Measurements from ENCODE around the gene HACD4.

Gene HACD4

DNA sequence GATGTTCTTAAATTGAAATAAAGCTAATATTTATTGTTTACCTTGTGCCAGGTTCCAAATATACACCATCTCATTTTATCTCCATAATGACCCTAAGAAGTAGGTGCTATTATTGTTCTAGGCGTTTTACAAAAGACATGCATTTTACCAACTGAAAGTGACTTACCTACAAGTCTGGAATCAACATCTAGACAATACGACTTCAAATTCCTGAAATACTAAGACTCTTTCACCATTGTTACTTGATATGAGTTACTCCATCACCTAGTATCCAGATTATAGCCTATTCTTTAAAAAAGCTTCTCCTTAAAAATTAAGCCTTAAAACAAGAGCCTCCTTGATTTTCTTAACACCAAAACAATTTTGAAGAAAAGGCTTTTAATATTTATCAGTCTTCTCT is 13.3 kb downstream of the HACD4 start:
- TF ChIP-seq, protein P1, sequence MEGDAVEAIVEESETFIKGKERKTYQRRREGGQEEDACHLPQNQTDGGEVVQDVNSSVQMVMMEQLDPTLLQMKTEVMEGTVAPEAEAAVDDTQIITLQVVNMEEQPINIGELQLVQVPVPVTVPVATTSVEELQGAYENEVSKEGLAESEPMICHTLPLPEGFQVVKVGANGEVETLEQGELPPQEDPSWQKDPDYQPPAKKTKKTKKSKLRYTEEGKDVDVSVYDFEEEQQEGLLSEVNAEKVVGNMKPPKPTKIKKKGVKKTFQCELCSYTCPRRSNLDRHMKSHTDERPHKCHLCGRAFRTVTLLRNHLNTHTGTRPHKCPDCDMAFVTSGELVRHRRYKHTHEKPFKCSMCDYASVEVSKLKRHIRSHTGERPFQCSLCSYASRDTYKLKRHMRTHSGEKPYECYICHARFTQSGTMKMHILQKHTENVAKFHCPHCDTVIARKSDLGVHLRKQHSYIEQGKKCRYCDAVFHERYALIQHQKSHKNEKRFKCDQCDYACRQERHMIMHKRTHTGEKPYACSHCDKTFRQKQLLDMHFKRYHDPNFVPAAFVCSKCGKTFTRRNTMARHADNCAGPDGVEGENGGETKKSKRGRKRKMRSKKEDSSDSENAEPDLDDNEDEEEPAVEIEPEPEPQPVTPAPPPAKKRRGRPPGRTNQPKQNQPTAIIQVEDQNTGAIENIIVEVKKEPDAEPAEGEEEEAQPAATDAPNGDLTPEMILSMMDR (IDR thresholded peaks at IDR 0.05; ENCODE audit: low read depth, low read length), result no peak
- DNase-seq (ENCODE audit: extremely low read depth, low read depth), result no peak

DNA sequence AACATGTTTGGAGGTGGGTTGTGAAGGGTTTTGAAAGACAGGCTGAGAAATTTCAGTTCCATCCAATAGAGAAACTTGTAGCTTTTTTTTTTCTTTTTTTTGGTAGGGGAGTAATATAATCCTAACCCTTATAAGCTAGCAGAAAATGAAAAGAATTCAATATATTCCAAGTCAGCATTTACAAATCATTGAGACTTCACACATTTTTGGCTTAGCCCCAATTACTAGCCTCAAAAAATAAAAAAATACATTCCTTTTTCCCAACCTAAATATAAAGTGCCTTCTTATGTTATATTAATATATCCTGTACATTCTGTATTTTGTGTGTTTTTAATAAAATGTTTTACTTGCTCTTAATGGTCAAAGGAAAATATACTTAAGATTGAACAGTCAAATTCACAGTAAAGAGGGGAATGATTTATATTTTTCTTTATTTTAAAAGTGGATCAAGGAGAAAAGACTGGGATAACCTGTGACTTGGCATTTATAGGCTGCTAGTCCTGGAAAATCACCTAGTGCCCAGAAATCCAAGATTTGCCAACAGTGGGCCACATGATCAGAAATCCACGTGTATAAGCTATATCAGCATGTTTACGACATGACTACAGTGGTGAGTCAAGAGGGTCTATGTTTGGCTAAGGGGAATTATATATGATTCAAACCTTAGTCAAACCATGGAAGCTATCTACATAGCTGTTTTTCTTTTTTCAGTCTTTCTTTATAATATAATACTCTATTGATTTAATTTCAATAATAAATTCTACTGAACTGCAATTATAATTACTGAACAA is 14.5 kb downstream of the HACD4 start:
- no peak for DNase-seq (ENCODE audit: extremely low read depth, low read depth)
- TF ChIP-seq, protein P1 (IDR thresholded peaks at IDR 0.05; ENCODE audit: low read depth, low read length), result no peak

DNA sequence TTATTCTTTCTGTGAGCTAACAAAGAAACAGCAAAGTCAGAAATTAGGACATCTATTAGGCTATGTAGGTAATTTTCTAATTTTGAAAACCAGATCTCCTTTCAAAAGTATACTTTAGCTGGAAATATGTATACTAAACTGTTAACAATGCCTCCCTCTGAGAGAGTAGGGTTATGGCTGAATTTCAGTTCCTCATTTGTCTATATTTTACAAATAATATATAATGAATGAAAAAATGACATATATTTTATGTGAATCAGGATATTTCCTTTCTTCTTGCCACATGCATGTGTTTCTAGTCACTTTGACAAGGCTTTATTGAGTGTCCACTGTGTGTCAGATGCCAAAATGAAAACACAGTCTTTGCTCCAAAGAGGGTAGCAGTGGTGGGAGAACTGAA is 15.4 kb downstream of the HACD4 start:
- no peak for DNase-seq (ENCODE audit: extremely low read depth, low read depth)
- TF ChIP-seq, protein P1 (IDR thresholded peaks at IDR 0.05; ENCODE audit: low read depth, low read length), result no peak

DNA sequence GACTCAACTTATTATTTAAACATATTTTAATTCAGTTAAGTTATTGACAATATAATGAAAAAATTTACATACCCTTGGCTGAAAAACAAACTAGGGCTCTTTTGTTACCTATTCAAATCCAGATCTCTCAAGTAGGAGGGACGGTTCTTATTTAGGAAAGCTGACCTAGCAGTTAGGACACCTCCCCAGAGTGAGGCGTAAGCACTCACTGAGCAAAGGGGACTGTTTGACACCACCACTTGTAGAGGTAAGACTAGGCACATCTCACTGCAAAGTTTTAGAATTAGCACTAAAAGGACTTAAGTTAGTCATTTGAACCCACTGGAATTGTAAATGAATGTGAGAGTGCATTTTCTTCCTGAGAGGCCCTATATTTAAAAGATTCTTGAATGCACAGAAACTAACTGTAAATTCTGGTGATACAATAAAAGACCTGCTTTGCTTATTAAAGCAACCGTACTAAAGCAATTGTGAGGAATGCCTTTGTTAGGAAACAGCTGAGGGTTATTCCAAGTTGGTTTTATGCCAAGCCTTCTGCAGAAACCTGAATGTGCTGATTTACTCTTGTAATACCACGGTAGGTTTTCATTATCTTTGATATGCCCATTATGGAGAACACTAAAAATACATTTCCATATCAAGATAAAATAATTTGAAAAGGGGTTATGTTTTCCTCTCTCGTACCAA is 16.2 kb downstream of the HACD4 start:
- DNase-seq (ENCODE audit: extremely low read depth, low read depth), result no peak
- TF ChIP-seq, protein P1 (IDR thresholded peaks at IDR 0.05; ENCODE audit: low read depth, low read length), result no peak

DNA sequence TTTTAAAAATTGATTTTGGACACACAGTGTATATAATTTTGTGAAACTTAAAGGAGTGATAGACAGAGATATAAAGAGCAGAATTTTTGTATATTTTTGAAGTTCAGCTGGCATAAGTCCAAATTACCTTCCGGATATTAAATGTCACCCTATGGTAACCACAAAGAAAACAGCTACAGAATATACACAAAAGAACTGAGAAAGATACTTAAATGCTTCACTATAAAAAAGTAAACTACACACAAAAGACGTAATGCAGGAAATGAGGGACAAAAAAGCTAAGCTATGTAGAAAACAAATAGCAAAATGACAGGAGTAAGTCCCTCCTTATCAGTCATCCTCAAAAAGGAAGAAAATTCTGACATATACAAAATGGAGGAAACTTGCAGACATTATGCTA is 29.4 kb downstream of the HACD4 start:
- no peak for DNase-seq (ENCODE audit: extremely low read depth, low read depth)
- TF ChIP-seq, protein P1 (IDR thresholded peaks at IDR 0.05; ENCODE audit: low read depth, low read length), result no peak

DNA sequence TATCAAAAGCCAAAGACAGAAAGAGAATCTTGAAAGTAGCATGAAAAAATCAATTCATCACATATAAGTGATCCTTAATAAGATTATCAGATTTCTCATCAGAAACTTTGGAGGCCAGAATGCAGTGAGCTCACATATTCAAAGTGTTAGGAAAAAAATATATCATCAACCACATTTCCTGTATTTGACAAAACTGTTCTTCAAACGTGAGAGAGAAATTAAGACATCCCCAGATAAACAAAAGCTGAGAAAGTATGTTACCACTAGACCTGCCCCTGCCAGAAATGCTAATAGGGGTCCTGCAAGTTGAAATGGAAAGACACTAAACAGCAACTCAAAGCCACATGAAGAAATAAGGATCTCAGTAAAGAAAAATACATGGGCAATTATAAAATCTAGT is 29.9 kb downstream of the HACD4 start:
- DNase-seq (ENCODE audit: extremely low read depth, low read depth), result no peak
- TF ChIP-seq, protein P1 (IDR thresholded peaks at IDR 0.05; ENCODE audit: low read depth, low read length), result no peak

DNA sequence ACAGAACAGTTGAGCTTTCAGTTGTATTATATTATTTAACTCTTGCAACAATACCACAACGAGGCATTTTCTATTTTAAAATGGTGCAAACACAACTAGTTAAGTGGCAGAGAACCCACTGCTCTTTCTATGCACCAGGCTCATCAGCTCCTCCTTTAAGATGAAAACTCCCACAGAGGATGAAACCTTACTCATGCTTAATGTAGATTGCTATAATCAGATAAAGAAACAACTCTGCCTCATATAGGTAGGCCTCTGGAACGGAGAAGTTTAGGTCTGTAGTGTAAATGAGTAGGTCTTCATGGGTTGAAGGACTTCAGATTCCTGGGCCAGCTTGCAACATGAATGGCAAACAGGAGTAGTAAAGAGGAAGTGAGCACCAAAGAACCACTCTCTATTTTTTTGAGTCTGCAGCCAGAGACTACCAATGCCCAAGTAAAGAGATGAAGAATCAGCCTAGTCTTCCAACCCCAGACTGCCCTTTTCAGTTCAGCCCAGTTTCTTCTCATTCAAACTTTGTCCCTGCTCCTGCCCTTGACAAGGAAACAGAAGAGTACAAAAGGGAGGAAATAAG is 33.9 kb downstream of the HACD4 start:
- TF ChIP-seq, protein P1 (IDR thresholded peaks at IDR 0.05; ENCODE audit: low read depth, low read length), result no peak
- DNase-seq (ENCODE audit: extremely low read depth, low read depth), result no peak

All from AG09319 (cell line).